NCI-H2029 (cell line): Measurements from ENCODE around the gene EGLN1.

ENCODE experiments used
- DNase-seq: peaks from one replicate; lab custom pipeline; 2025; lab: John Stamatoyannopoulos, UW

EGLN1 gene

GRCh38 chr1:231421546-231421970 is 529 bp downstream of the EGLN1 start:
- no peak for DNase-seq

GRCh38 chr1:231420959-231421545 is 1.0 kb downstream of the EGLN1 start:
- no peak for DNase-seq

- DNase-seq: no peak
Observed at GRCh38 chr1:231420299-231420958, 1.7 kb downstream of the EGLN1 start.

GRCh38 chr1:231419738-231420298 is 2.3 kb downstream of the EGLN1 start:
- DNase-seq: no peak

GRCh38 chr1:231419147-231419546 is 2.9 kb downstream of the EGLN1 start:
- DNase-seq: no peak

- no peak for DNase-seq
Observed at GRCh38 chr1:231418741-231419107, 3.4 kb downstream of the EGLN1 start.

GRCh38 chr1:231418101-231418740 is 3.9 kb downstream of the EGLN1 start:
- DNase-seq: no peak

- DNase-seq: no peak
Observed at GRCh38 chr1:231417513-231417912, 4.6 kb downstream of the EGLN1 start.

- no peak for DNase-seq
Observed at GRCh38 chr1:231416901-231417300, 5.2 kb downstream of the EGLN1 start.

- no peak for DNase-seq
Observed at GRCh38 chr1:231415018-231415583, 7.0 kb downstream of the EGLN1 start.

- no peak for DNase-seq
Observed at GRCh38 chr1:231414260-231415016, 7.6 kb downstream of the EGLN1 start.

- DNase-seq: no peak
Observed at GRCh38 chr1:231413749-231414082, 8.4 kb downstream of the EGLN1 start.

GRCh38 chr1:231411036-231411531 is 11.0 kb downstream of the EGLN1 start:
- DNase-seq: no peak

- no peak for DNase-seq
Observed at GRCh38 chr1:231410036-231410612, 12.0 kb downstream of the EGLN1 start.

- no peak for DNase-seq
Observed at GRCh38 chr1:231408528-231409094, 13.5 kb downstream of the EGLN1 start.

- no peak for DNase-seq
Observed at GRCh38 chr1:231407547-231408396, 14.3 kb downstream of the EGLN1 start.

- no peak for DNase-seq
Observed at GRCh38 chr1:231407049-231407448, 15.0 kb downstream of the EGLN1 start.

GRCh38 chr1:231404318-231404717 is 17.8 kb downstream of the EGLN1 start:
- DNase-seq: no peak

- no peak for DNase-seq
Observed at GRCh38 chr1:231401478-231401877, 20.6 kb downstream of the EGLN1 start.

- no peak for DNase-seq
Observed at GRCh38 chr1:231397886-231398671, 24.0 kb downstream of the EGLN1 start.
